Body of pancreas (tissue), 4 donors: ENCODE data around the gene ZBTB20.

ENCODE experiments used
- POLR2A ChIP-seq, 3 donors: fragments of 450-650 bp; IDR thresholded peaks; one replicate each; pipeline ENCODE4 v1.6.1; 2016; ENCODE audit warnings: antibody characterized with exemption in 3 of 3, mild to moderate bottlenecking in 2 of 3
- TF ChIP-seq, protein P1 (sequence below), 7 experiments: fragments of 450-650 bp in 4 of 7; fragments of 200-600 bp in 3 of 7; sonication (generic) in 3 of 7; IDR thresholded peaks; one replicate each; pipeline ENCODE4 v1.5.1; 2016 to 2019; ENCODE audit warnings: antibody characterized with exemption in 7 of 7

DNA sequence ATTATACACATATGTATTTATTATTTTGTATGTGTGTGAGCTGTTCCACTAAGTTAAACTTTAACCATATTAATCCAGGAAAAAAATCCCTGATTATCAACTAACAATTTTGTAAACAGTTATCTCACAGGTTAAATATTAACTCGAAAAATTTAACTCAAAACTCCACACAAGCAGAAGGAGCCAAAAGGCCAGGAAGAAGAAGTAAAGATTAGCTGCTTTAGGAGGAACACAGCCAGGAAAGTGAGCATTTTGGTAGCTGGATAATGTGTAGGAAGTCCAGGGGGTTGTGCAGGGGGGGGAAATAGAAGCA is 428.2 kb downstream of the ZBTB20 start:
- TF ChIP-seq, protein P1, sequence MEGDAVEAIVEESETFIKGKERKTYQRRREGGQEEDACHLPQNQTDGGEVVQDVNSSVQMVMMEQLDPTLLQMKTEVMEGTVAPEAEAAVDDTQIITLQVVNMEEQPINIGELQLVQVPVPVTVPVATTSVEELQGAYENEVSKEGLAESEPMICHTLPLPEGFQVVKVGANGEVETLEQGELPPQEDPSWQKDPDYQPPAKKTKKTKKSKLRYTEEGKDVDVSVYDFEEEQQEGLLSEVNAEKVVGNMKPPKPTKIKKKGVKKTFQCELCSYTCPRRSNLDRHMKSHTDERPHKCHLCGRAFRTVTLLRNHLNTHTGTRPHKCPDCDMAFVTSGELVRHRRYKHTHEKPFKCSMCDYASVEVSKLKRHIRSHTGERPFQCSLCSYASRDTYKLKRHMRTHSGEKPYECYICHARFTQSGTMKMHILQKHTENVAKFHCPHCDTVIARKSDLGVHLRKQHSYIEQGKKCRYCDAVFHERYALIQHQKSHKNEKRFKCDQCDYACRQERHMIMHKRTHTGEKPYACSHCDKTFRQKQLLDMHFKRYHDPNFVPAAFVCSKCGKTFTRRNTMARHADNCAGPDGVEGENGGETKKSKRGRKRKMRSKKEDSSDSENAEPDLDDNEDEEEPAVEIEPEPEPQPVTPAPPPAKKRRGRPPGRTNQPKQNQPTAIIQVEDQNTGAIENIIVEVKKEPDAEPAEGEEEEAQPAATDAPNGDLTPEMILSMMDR (IDR thresholded peaks at IDR 0.05) = no peak
- peak in 1 of 3 donors; percentile 16 for TF ChIP-seq POLR2A (IDR thresholded peaks at IDR 0.05)
